Measurements from ENCODE around the gene CHSY1. TPM values are rescaled to one million over a fixed set of nuclear protein-coding genes. Genes with fewer than 3 reads are reported as not detected.

CHSY1 gene
- total RNA-seq, 1 donor from 2014 or later: 33.2 TPM

DNA sequence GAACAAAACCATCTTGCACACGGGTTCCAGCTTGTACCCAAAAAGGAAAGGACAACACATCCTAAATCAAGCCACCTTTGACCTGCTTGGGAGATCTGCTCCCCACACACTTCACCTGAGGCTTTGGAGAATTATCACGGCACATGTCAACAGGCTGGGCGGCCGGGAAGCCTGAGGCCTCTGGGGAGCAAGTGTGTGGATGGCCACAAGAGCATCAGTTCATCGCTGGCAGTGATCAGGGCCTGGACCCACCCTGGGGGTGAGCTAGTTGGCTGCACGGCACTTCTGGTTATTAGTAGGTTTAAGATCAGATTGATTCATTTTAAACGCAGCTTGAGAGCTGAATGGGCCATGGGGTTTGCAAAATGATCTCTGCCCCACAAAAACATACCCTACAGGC lies 108.5 kb downstream of the CHSY1 start:
- H3K4me3 Mint-ChIP-seq (ENCODE audit: low read depth): no peak overlapping the region
- no peak for DNase-seq (ENCODE audit: low spot score, unreplicated experiment)

DNA sequence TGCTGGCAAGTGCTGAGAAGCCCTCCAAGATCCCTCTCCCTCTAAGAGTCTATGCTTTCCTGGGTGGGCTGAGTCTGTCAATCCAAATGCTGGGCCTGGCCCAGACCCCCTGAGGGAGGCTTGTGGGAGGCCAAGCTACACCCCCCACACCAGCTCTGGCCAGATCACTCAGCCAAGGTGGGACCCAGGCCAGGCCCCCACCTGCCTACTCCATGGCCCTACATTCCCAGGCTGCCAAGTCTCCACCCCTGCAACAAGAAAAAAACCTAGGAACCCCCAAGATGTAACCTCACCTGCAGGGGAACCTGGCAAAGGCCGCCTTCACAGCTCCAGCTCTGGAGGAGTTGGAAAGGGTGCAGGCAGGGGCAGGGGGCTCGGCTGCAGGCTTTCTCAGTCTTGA lies 109.1 kb downstream of the CHSY1 start:
- H3K27ac Mint-ChIP-seq: no peak overlapping the region
- TF ChIP-seq, protein P1, sequence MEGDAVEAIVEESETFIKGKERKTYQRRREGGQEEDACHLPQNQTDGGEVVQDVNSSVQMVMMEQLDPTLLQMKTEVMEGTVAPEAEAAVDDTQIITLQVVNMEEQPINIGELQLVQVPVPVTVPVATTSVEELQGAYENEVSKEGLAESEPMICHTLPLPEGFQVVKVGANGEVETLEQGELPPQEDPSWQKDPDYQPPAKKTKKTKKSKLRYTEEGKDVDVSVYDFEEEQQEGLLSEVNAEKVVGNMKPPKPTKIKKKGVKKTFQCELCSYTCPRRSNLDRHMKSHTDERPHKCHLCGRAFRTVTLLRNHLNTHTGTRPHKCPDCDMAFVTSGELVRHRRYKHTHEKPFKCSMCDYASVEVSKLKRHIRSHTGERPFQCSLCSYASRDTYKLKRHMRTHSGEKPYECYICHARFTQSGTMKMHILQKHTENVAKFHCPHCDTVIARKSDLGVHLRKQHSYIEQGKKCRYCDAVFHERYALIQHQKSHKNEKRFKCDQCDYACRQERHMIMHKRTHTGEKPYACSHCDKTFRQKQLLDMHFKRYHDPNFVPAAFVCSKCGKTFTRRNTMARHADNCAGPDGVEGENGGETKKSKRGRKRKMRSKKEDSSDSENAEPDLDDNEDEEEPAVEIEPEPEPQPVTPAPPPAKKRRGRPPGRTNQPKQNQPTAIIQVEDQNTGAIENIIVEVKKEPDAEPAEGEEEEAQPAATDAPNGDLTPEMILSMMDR (IDR thresholded peaks at IDR 0.05; ENCODE audit: unreplicated experiment): no peak
- no peaks in the 10 kb centered on the region for H3K9me3 Mint-ChIP-seq (ENCODE audit: low read depth)
- no peak overlapping the region for H3K4me3 Mint-ChIP-seq (ENCODE audit: low read depth)
- DNase-seq (ENCODE audit: low spot score, unreplicated experiment): no peak
- no peaks in the 10 kb centered on the region for H3K4me1 Mint-ChIP-seq (ENCODE audit: low read depth)
- H3K27me3 Mint-ChIP-seq: peaks cover 12% of the 10 kb centered on the region
- H3K36me3 Mint-ChIP-seq (ENCODE audit: insufficient read depth): no peaks in the 10 kb centered on the region

More for the DNA sequence above, 108.5 kb downstream of the CHSY1 start:
- Mint-ChIP-seq H3K27ac (no peak overlapping the region), H3K27me3 (peaks cover 10% of the 10 kb centered on the region), H3K36me3 (ENCODE audit: insufficient read depth) (no peaks in the 10 kb centered on the region), H3K4me1 (ENCODE audit: low read depth) (peaks cover 1% of the 10 kb centered on the region), H3K9me3 (ENCODE audit: low read depth) (no peaks in the 10 kb centered on the region)
- TF ChIP-seq, protein P1 (IDR thresholded peaks at IDR 0.05; ENCODE audit: unreplicated experiment): no peak

DNA sequence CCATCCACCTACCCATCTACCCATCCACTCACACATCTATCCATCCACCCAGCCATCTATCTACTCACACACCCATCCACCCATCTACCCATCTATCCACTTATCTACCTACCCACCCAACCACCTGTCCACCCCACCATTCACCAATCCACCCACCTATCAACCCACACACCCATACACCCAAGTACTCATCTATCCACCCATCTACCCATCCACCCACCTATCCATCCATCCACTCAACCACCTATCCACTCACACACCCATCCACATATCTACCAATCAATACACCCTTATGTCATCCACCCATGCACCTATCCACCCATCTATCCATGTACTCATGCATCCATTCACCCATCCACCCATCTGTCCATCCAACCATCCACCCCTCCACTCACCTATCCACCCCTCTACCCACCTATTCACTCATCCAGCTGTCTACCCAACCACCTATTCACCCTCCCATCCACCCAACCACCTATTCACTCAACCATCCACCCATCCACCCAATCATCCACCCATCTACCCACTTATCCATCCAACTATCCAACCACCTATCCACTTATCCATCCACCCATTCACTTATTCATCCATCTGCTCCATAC lies 109.8 kb downstream of the CHSY1 start:
- H3K9me3 Mint-ChIP-seq (ENCODE audit: low read depth): no peaks in the 10 kb centered on the region
- no peaks in the 10 kb centered on the region for H3K4me1 Mint-ChIP-seq (ENCODE audit: low read depth)
- no peak for DNase-seq (ENCODE audit: low spot score, unreplicated experiment)
- no peak overlapping the region for H3K27ac Mint-ChIP-seq
- peaks cover 15% of the 10 kb centered on the region for H3K27me3 Mint-ChIP-seq
- TF ChIP-seq, protein P1 (IDR thresholded peaks at IDR 0.05; ENCODE audit: unreplicated experiment): no peak
- no peaks in the 10 kb centered on the region for H3K36me3 Mint-ChIP-seq (ENCODE audit: insufficient read depth)
- H3K4me3 Mint-ChIP-seq (ENCODE audit: low read depth): no peak overlapping the region

- H3K4me1 Mint-ChIP-seq (ENCODE audit: low read depth): no peaks in the 10 kb centered on the region
- no peak overlapping the region for H3K27ac Mint-ChIP-seq
- no peaks in the 10 kb centered on the region for H3K9me3 Mint-ChIP-seq (ENCODE audit: low read depth)
- TF ChIP-seq, protein P1 (IDR thresholded peaks at IDR 0.05; ENCODE audit: unreplicated experiment): no peak
- no peak for DNase-seq (ENCODE audit: low spot score, unreplicated experiment)
- H3K4me3 Mint-ChIP-seq (ENCODE audit: low read depth): no peak overlapping the region
- H3K36me3 Mint-ChIP-seq (ENCODE audit: insufficient read depth): no peaks in the 10 kb centered on the region
- peaks cover 12% of the 10 kb centered on the region for H3K27me3 Mint-ChIP-seq
Measured at GRCh38 chr15:101140697-101141065, 111.2 kb downstream of the CHSY1 start.

GRCh38 chr15:101139986-101140696 lies 111.7 kb downstream of the CHSY1 start:
- peaks cover 12% of the 10 kb centered on the region for H3K27me3 Mint-ChIP-seq

More at GRCh38 chr15:101139986-101140696, 111.7 kb downstream of the CHSY1 start:
- TF ChIP-seq, protein P1 (IDR thresholded peaks at IDR 0.05; ENCODE audit: unreplicated experiment): no peak
- H3K9me3 Mint-ChIP-seq (ENCODE audit: low read depth): no peaks in the 10 kb centered on the region
- no peak overlapping the region for H3K4me3 Mint-ChIP-seq (ENCODE audit: low read depth)
- H3K27ac Mint-ChIP-seq: no peak overlapping the region
- no peaks in the 10 kb centered on the region for H3K4me1 Mint-ChIP-seq (ENCODE audit: low read depth)
- no peak for DNase-seq (ENCODE audit: low spot score, unreplicated experiment)
- no peaks in the 10 kb centered on the region for H3K36me3 Mint-ChIP-seq (ENCODE audit: insufficient read depth)

Measured in progenitor cell of endocrine pancreas (in vitro differentiated cells).